Neural cell (in vitro differentiated cells): ENCODE results near the gene RAB1B. TPM values are rescaled to one million over a fixed set of nuclear protein-coding genes. Genes with fewer than 3 reads are reported as not detected.

Experiments used
- H2AFZ ChIP-seq: fragments of 200-600, 300-800 bp; sonication (generic), shearing (Covaris generic); 2 replicates; pipeline ENCODE4 v1.6.0; 2014; ENCODE audit warnings: low read depth, mild to moderate bottlenecking, antibody characterized with exemption, low read length, moderate library complexity
- H3F3A ChIP-seq: fragments of 200-600 bp; shearing (Covaris generic); 2 replicates; pipeline ENCODE4 v1.6.1; 2016; ENCODE audit warnings: mild to moderate bottlenecking, moderate library complexity, mixed read lengths, antibody characterized with exemption, low read length; ENCODE audit not compliant: insufficient read depth, poor library complexity, severe bottlenecking
- H3K27ac ChIP-seq: fragments of 200-600, 300-800 bp; sonication (generic), shearing (Covaris generic); 2 replicates; pipeline ENCODE4 v1.5.1; 2014; ENCODE audit warnings: mild to moderate bottlenecking, low read length, moderate library complexity
- H3K27me3 ChIP-seq: fragments of 300-800, 200-600 bp; sonication (generic), shearing (Covaris generic); 2 replicates; pipeline ENCODE4 v1.6.0; 2014; ENCODE audit warnings: mild to moderate bottlenecking, low read depth, low read length, moderate library complexity; ENCODE audit not compliant: insufficient read depth
- H3K36me3 ChIP-seq: fragments of 300-800, 200-600 bp; sonication (generic), shearing (Covaris generic); 2 replicates; pipeline ENCODE4 v1.5.1; 2014; ENCODE audit warnings: mild to moderate bottlenecking, antibody characterized with exemption, low read length, moderate library complexity; ENCODE audit not compliant: insufficient read depth
- H3K4me2 ChIP-seq: fragments of 300-800, 200-600 bp; sonication (generic), shearing (Covaris generic); 2 replicates; pipeline ENCODE4 v1.6.0; 2014; ENCODE audit warnings: mild to moderate bottlenecking, low read length
- H3K4me3 ChIP-seq: fragments of 300-800, 200-600 bp; sonication (generic), shearing (Covaris generic); 2 replicates; pipeline ENCODE4 v1.5.1; 2014; ENCODE audit warnings: mild to moderate bottlenecking, low read length, moderate library complexity
- H3K79me2 ChIP-seq: fragments of 200-600 bp; shearing (Covaris generic); replicated peaks from 2 replicates; pipeline ENCODE4 v1.6.0; 2014; ENCODE audit warnings: mild to moderate bottlenecking, low read length, moderate library complexity; ENCODE audit not compliant: insufficient read depth
- H3K9ac ChIP-seq: fragments of 300-800, 200-600 bp; sonication (generic), shearing (Covaris generic); 2 replicates; pipeline ENCODE4 v1.6.1; 2016; ENCODE audit warnings: mild to moderate bottlenecking, low read length, mixed read lengths
- H3K9me2 ChIP-seq: fragments of 200-600 bp; shearing (Covaris generic); 2 replicates; pipeline ENCODE4 v1.6.1; 2016; ENCODE audit warnings: mild to moderate bottlenecking, low read length, mixed read lengths; ENCODE audit not compliant: insufficient read depth
- H3K9me3 ChIP-seq: fragments of 200-600, 300-800 bp; sonication (generic), shearing (Covaris generic); 2 replicates; pipeline ENCODE4 v1.6.1; 2016; ENCODE audit warnings: mild to moderate bottlenecking, mixed run types, low read length, moderate library complexity, mixed read lengths
- H4K20me1 ChIP-seq: fragments of 200-600 bp; shearing (Covaris generic); 2 replicates; pipeline ENCODE4 v1.6.1; 2016; ENCODE audit warnings: mild to moderate bottlenecking, mixed run types; ENCODE audit not compliant: insufficient read depth
- CTCF ChIP-seq: fragments of 450-650 bp; IDR thresholded peaks from 2 replicates; pipeline ENCODE4 v1.5.1; 2014; ENCODE audit warnings: antibody characterized with exemption, mild to moderate bottlenecking, moderate library complexity; ENCODE audit not compliant: poor library complexity, severe bottlenecking
- EP300 ChIP-seq: fragments of 450-650 bp; conservative IDR thresholded peaks from 2 replicates; pipeline ENCODE4 v1.6.1; 2014; ENCODE audit warnings: antibody characterized with exemption, mild to moderate bottlenecking, moderate library complexity; ENCODE audit not compliant: poor library complexity, severe bottlenecking
- EZH2 ChIP-seq: fragments of 200-600, 300-800 bp; shearing (Covaris generic), sonication (generic); IDR thresholded peaks from 2 replicates; pipeline ENCODE4 v1.6.1; 2014; ENCODE audit warnings: antibody characterized with exemption, low read length, borderline replicate concordance, mild to moderate bottlenecking; ENCODE audit not compliant: insufficient read depth, poor library complexity, severe bottlenecking
- MXI1 ChIP-seq: fragments of 450-650 bp; conservative IDR thresholded peaks from 2 replicates; pipeline ENCODE4 v1.6.1; 2014; ENCODE audit warnings: antibody characterized with exemption, mild to moderate bottlenecking; ENCODE audit not compliant: poor library complexity, severe bottlenecking
- POLR2AphosphoS5 ChIP-seq: IDR thresholded peaks from 2 replicates; pipeline ENCODE4 v1.6.1; 2012
- RAD21 ChIP-seq: fragments of 450-650 bp; conservative IDR thresholded peaks from 2 replicates; pipeline ENCODE4 v1.6.1; 2014; ENCODE audit warnings: antibody characterized with exemption, mild to moderate bottlenecking, moderate library complexity
- REST ChIP-seq: IDR thresholded peaks from 2 replicates; pipeline ENCODE4 v1.6.1; 2012; ENCODE audit warnings: borderline replicate concordance
- SMC3 ChIP-seq: fragments of 450-650 bp; conservative IDR thresholded peaks from 2 replicates; pipeline ENCODE4 v1.6.1; 2014; ENCODE audit warnings: antibody characterized with exemption, mild to moderate bottlenecking, moderate library complexity; ENCODE audit not compliant: poor library complexity
- TAF1 ChIP-seq: IDR thresholded peaks from 2 replicates; pipeline ENCODE4 v1.6.1; 2012; ENCODE audit warnings: low read depth
- polyA plus RNA-seq: library from polyadenylated mRNA; depleted of rRNA; stranded (reverse); fragments of >200 nt; gene quantifications from 2 replicates; pipeline ENCODE4 v1.2.3, GENCODE V29; 2014

Gene RAB1B
- polyA plus RNA-seq, 1 donor from 2014 or later = 27.2 TPM

GRCh38 chr11:66314561-66315497 is 46.4 kb downstream of the RAB1B start:
- Histone ChIP-seq H3K9me3 (no peaks in the 10 kb centered on the region), H2AFZ (no peak overlapping the region), H3K4me2 (no peak overlapping the region), H3F3A (no peaks in the 10 kb centered on the region), H3K27ac (no peak overlapping the region), H3K27me3 (peaks cover 11% of the 10 kb centered on the region), H3K79me2 (no peaks in the 10 kb centered on the region), H4K20me1 (no peaks in the 10 kb centered on the region), H3K9ac (no peak overlapping the region), H3K4me3 (no peak overlapping the region), H3K9me2 (no peaks in the 10 kb centered on the region), H3K36me3 (no peaks in the 10 kb centered on the region)
- no peak for TF ChIP-seq RAD21
- TF ChIP-seq EZH2 = no peak
- TF ChIP-seq TAF1 = no peak
- TF ChIP-seq CTCF = no peak

- Histone ChIP-seq H4K20me1 (no peaks in the 10 kb centered on the region), H3K9ac (no peak overlapping the region), H3K4me2 (no peak overlapping the region), H3K27me3 (peaks cover 11% of the 10 kb centered on the region), H3K36me3 (no peaks in the 10 kb centered on the region), H3K9me3 (no peaks in the 10 kb centered on the region), H2AFZ (no peak overlapping the region), H3K27ac (no peak overlapping the region), H3K9me2 (no peaks in the 10 kb centered on the region), H3F3A (no peaks in the 10 kb centered on the region), H3K4me3 (no peak overlapping the region), H3K79me2 (no peaks in the 10 kb centered on the region)
- TF ChIP-seq POLR2AphosphoS5 (no peak), TAF1 (no peak), EP300 (no peak), MXI1 (no peak), RAD21 (no peak), EZH2 (no peak), REST (no peak), CTCF (no peak), SMC3 (no peak)
These were observed 47.1 kb downstream of the RAB1B start for GRCh38 chr11:66315498-66315885.
